HFF-Myc (cell line): Measurements from ENCODE around the gene SUPT20HL1.
"Not testable (repeated sequence)": the region's sequence is repeated elsewhere in the genome, so short reads cannot be mapped to it uniquely, and the experiment has no call there.

Source experiments
- DNase-seq: peaks from one replicate; pipeline ENCODE4 v3.0.0-alpha.2; 2011; ENCODE audit warnings: low read depth; ENCODE audit errors: extremely low read depth
- H3K4me3 ChIP-seq: replicated peaks from 2 replicates; pipeline ENCODE4 v1.5.1; 2011; ENCODE audit warnings: low read depth, mild to moderate bottlenecking, control low read depth, low read length
- CTCF ChIP-seq: IDR thresholded peaks from 2 replicates; pipeline ENCODE4 v1.5.1; 2012; ENCODE audit warnings: mild to moderate bottlenecking, low read depth, low read length, control low read depth; ENCODE audit errors: missing control alignments

The SUPT20HL1 gene

GRCh38 chrX:24341795-24342194, 18.6 kb upstream of the SUPT20HL1 start:
- DNase-seq: no peak
- no peak for TF ChIP-seq CTCF
- no peak overlapping the region for H3K4me3 ChIP-seq

GRCh38 chrX:24343719-24344118, 16.7 kb upstream of the SUPT20HL1 start:
- no peak for DNase-seq
- no peak overlapping the region for H3K4me3 ChIP-seq
- no peak for TF ChIP-seq CTCF

GRCh38 chrX:24347881-24348280, 12.6 kb upstream of the SUPT20HL1 start:
- no peak for TF ChIP-seq CTCF
- no peak overlapping the region for H3K4me3 ChIP-seq
- no peak for DNase-seq

GRCh38 chrX:24350217-24350616, 10.2 kb upstream of the SUPT20HL1 start:
- no peak for TF ChIP-seq CTCF

GRCh38 chrX:24355095-24355494, 5.3 kb upstream of the SUPT20HL1 start:
- no peak overlapping the region for H3K4me3 ChIP-seq
- TF ChIP-seq CTCF: no peak
- no peak for DNase-seq

More at GRCh38 chrX:24350217-24350616, 10.2 kb upstream of the SUPT20HL1 start:
- no peak overlapping the region for H3K4me3 ChIP-seq
- no peak for DNase-seq

- no peak overlapping the region for H3K4me3 ChIP-seq
- no peak for DNase-seq
- TF ChIP-seq CTCF: no peak
Measured at GRCh38 chrX:24357106-24357505, 3.3 kb upstream of the SUPT20HL1 start.

- not testable (repeated sequence) for H3K4me3 ChIP-seq, DNase-seq
Measured at GRCh38 chrX:24362089-24362745, 1.8 kb downstream of the SUPT20HL1 start.

GRCh38 chrX:24363432-24364181, 3.2 kb downstream of the SUPT20HL1 start:
- H3K4me3 ChIP-seq, DNase-seq: not testable (repeated sequence)
